ENCODE results near the gene KIF26B. TPM values are rescaled to one million over a fixed set of nuclear protein-coding genes. Genes with fewer than 3 reads are reported as not detected.

The KIF26B gene
- total RNA-seq, 1 experiment from 2014 or later, result 2.3 TPM

GRCh38 chr1:245516284-245516759 is 361.5 kb downstream of the KIF26B start:
- no peaks in the 10 kb centered on the region for H3K36me3 ChIP-seq (ENCODE audit: insufficient read depth, low read length)
- no peaks in the 10 kb centered on the region for H4K20me1 ChIP-seq (ENCODE audit: insufficient read depth, low read depth, low read length)
- H3K4me3 ChIP-seq (ENCODE audit: low read length), result no peak overlapping the region
- no peak overlapping the region for H2AFZ ChIP-seq (ENCODE audit: low read length)
- no peak overlapping the region for H3K4me2 ChIP-seq (ENCODE audit: low read depth, low read length, poor library complexity, severe bottlenecking)
- H3K4me1 ChIP-seq (ENCODE audit: low read length), result peaks cover 19% of the 10 kb centered on the region
- no peak overlapping the region for H3K27ac ChIP-seq (ENCODE audit: low read length)
- H3K27me3 ChIP-seq (ENCODE audit: low read length), result no peaks in the 10 kb centered on the region
- peak; percentile 54 for DNase-seq
- no peak overlapping the region for H3K9ac ChIP-seq (ENCODE audit: low read length)
- no peaks in the 10 kb centered on the region for H3K9me3 ChIP-seq (ENCODE audit: low read length)
- no peaks in the 10 kb centered on the region for H3K9me2 ChIP-seq (replicated peaks; ENCODE audit: insufficient read depth, low read length)
- no peaks in the 10 kb centered on the region for H3K79me2 ChIP-seq (ENCODE audit: low read length)

- no peak overlapping the region for H3K4me3 ChIP-seq (ENCODE audit: low read length)
- no peak overlapping the region for H3K27ac ChIP-seq (ENCODE audit: low read length)
- H3K9me2 ChIP-seq (replicated peaks; ENCODE audit: insufficient read depth, low read length), result no peaks in the 10 kb centered on the region
- H3K4me1 ChIP-seq (ENCODE audit: low read length), result peaks cover 25% of the 10 kb centered on the region
- no peak overlapping the region for H2AFZ ChIP-seq (ENCODE audit: low read length)
- H3K9ac ChIP-seq (ENCODE audit: low read length), result no peak overlapping the region
- H3K36me3 ChIP-seq (ENCODE audit: insufficient read depth, low read length), result no peaks in the 10 kb centered on the region
- no peaks in the 10 kb centered on the region for H3K9me3 ChIP-seq (ENCODE audit: low read length)
- no peaks in the 10 kb centered on the region for H3K27me3 ChIP-seq (ENCODE audit: low read length)
- H4K20me1 ChIP-seq (ENCODE audit: insufficient read depth, low read depth, low read length), result no peaks in the 10 kb centered on the region
- H3K79me2 ChIP-seq (ENCODE audit: low read length), result no peaks in the 10 kb centered on the region
- no peak overlapping the region for H3K4me2 ChIP-seq (ENCODE audit: low read depth, low read length, poor library complexity, severe bottlenecking)
- DNase-seq, result no peak
These were observed 365.8 kb downstream of the KIF26B start for GRCh38 chr1:245520611-245521010.

GRCh38 chr1:245526141-245526540 is 371.4 kb downstream of the KIF26B start:
- Histone ChIP-seq H3K4me2 (ENCODE audit: low read depth, low read length, poor library complexity, severe bottlenecking) (no peak overlapping the region), H3K79me2 (ENCODE audit: low read length) (no peaks in the 10 kb centered on the region), H3K27me3 (ENCODE audit: low read length) (no peaks in the 10 kb centered on the region), H3K27ac (ENCODE audit: low read length) (no peak overlapping the region), H3K36me3 (ENCODE audit: insufficient read depth, low read length) (no peaks in the 10 kb centered on the region), H2AFZ (ENCODE audit: low read length) (no peak overlapping the region), H3K4me1 (ENCODE audit: low read length) (peaks cover 35% of the 10 kb centered on the region), H3K9me2 (replicated peaks; ENCODE audit: insufficient read depth, low read length) (no peaks in the 10 kb centered on the region), H4K20me1 (ENCODE audit: insufficient read depth, low read depth, low read length) (no peaks in the 10 kb centered on the region), H3K9me3 (ENCODE audit: low read length) (no peaks in the 10 kb centered on the region), H3K4me3 (ENCODE audit: low read length) (no peak overlapping the region), H3K9ac (ENCODE audit: low read length) (no peak overlapping the region)
- no peak for DNase-seq

- no peak overlapping the region for H3K4me3 ChIP-seq (ENCODE audit: low read length)
- H3K9me2 ChIP-seq (replicated peaks; ENCODE audit: insufficient read depth, low read length), result no peaks in the 10 kb centered on the region
- no peak for DNase-seq
- no peaks in the 10 kb centered on the region for H3K27me3 ChIP-seq (ENCODE audit: low read length)
- no peak overlapping the region for H3K27ac ChIP-seq (ENCODE audit: low read length)
- no peaks in the 10 kb centered on the region for H3K79me2 ChIP-seq (ENCODE audit: low read length)
- peaks cover 26% of the 10 kb centered on the region for H3K4me1 ChIP-seq (ENCODE audit: low read length)
- H2AFZ ChIP-seq (ENCODE audit: low read length), result no peak overlapping the region
- H3K4me2 ChIP-seq (ENCODE audit: low read depth, low read length, poor library complexity, severe bottlenecking), result no peak overlapping the region
- no peaks in the 10 kb centered on the region for H3K36me3 ChIP-seq (ENCODE audit: insufficient read depth, low read length)
- no peak overlapping the region for H3K9ac ChIP-seq (ENCODE audit: low read length)
- H3K9me3 ChIP-seq (ENCODE audit: low read length), result no peaks in the 10 kb centered on the region
- H4K20me1 ChIP-seq (ENCODE audit: insufficient read depth, low read depth, low read length), result no peaks in the 10 kb centered on the region
These were observed 373.5 kb downstream of the KIF26B start for GRCh38 chr1:245528258-245528635.

- no peaks in the 10 kb centered on the region for H4K20me1 ChIP-seq (ENCODE audit: insufficient read depth, low read depth, low read length)
- no peak overlapping the region for H3K9ac ChIP-seq (ENCODE audit: low read length)
- no peak overlapping the region for H3K4me2 ChIP-seq (ENCODE audit: low read depth, low read length, poor library complexity, severe bottlenecking)
- H3K4me1 ChIP-seq (ENCODE audit: low read length), result peaks cover 10% of the 10 kb centered on the region
- H3K36me3 ChIP-seq (ENCODE audit: insufficient read depth, low read length), result no peaks in the 10 kb centered on the region
- no peaks in the 10 kb centered on the region for H3K79me2 ChIP-seq (ENCODE audit: low read length)
- no peak overlapping the region for H2AFZ ChIP-seq (ENCODE audit: low read length)
- no peak overlapping the region for H3K27ac ChIP-seq (ENCODE audit: low read length)
- no peaks in the 10 kb centered on the region for H3K9me2 ChIP-seq (replicated peaks; ENCODE audit: insufficient read depth, low read length)
- H3K27me3 ChIP-seq (ENCODE audit: low read length), result no peaks in the 10 kb centered on the region
- no peaks in the 10 kb centered on the region for H3K9me3 ChIP-seq (ENCODE audit: low read length)
- DNase-seq, result no peak
- no peak overlapping the region for H3K4me3 ChIP-seq (ENCODE audit: low read length)
These were observed 376.2 kb downstream of the KIF26B start for GRCh38 chr1:245530937-245531336.

- no peaks in the 10 kb centered on the region for H3K9me3 ChIP-seq (ENCODE audit: low read length)
- H3K9me2 ChIP-seq (replicated peaks; ENCODE audit: insufficient read depth, low read length), result no peaks in the 10 kb centered on the region
- H3K27me3 ChIP-seq (ENCODE audit: low read length), result no peaks in the 10 kb centered on the region
- no peak for DNase-seq
- H3K4me2 ChIP-seq (ENCODE audit: low read depth, low read length, poor library complexity, severe bottlenecking), result no peak overlapping the region
- no peak overlapping the region for H3K4me3 ChIP-seq (ENCODE audit: low read length)
- H3K27ac ChIP-seq (ENCODE audit: low read length), result no peak overlapping the region
- no peaks in the 10 kb centered on the region for H3K4me1 ChIP-seq (ENCODE audit: low read length)
- H3K79me2 ChIP-seq (ENCODE audit: low read length), result no peaks in the 10 kb centered on the region
- no peaks in the 10 kb centered on the region for H4K20me1 ChIP-seq (ENCODE audit: insufficient read depth, low read depth, low read length)
- no peak overlapping the region for H3K9ac ChIP-seq (ENCODE audit: low read length)
- H2AFZ ChIP-seq (ENCODE audit: low read length), result no peak overlapping the region
- no peaks in the 10 kb centered on the region for H3K36me3 ChIP-seq (ENCODE audit: insufficient read depth, low read length)
These were observed 383.2 kb downstream of the KIF26B start for GRCh38 chr1:245537992-245538391.

- no peaks in the 10 kb centered on the region for H3K36me3 ChIP-seq (ENCODE audit: insufficient read depth, low read length)
- H3K9ac ChIP-seq (ENCODE audit: low read length), result no peak overlapping the region
- H2AFZ ChIP-seq (ENCODE audit: low read length), result no peak overlapping the region
- H3K4me2 ChIP-seq (ENCODE audit: low read depth, low read length, poor library complexity, severe bottlenecking), result no peak overlapping the region
- H3K79me2 ChIP-seq (ENCODE audit: low read length), result no peaks in the 10 kb centered on the region
- H4K20me1 ChIP-seq (ENCODE audit: insufficient read depth, low read depth, low read length), result no peaks in the 10 kb centered on the region
- H3K27me3 ChIP-seq (ENCODE audit: low read length), result no peaks in the 10 kb centered on the region
- H3K9me2 ChIP-seq (replicated peaks; ENCODE audit: insufficient read depth, low read length), result no peaks in the 10 kb centered on the region
- no peak overlapping the region for H3K4me3 ChIP-seq (ENCODE audit: low read length)
- no peaks in the 10 kb centered on the region for H3K4me1 ChIP-seq (ENCODE audit: low read length)
- no peak overlapping the region for H3K27ac ChIP-seq (ENCODE audit: low read length)
- no peaks in the 10 kb centered on the region for H3K9me3 ChIP-seq (ENCODE audit: low read length)
- DNase-seq, result no peak
These were observed 383.9 kb downstream of the KIF26B start for GRCh38 chr1:245538671-245539070.

- no peaks in the 10 kb centered on the region for H3K79me2 ChIP-seq (ENCODE audit: low read length)
These were observed 386.6 kb downstream of the KIF26B start for GRCh38 chr1:245541369-245541768.

GRCh38 chr1:245542365-245542764 is 387.6 kb downstream of the KIF26B start:
- no peaks in the 10 kb centered on the region for H3K27me3 ChIP-seq (ENCODE audit: low read length)
- H3K9ac ChIP-seq (ENCODE audit: low read length), result no peak overlapping the region
- no peaks in the 10 kb centered on the region for H3K9me2 ChIP-seq (replicated peaks; ENCODE audit: insufficient read depth, low read length)
- DNase-seq, result no peak
- H3K36me3 ChIP-seq (ENCODE audit: insufficient read depth, low read length), result no peaks in the 10 kb centered on the region
- no peaks in the 10 kb centered on the region for H3K9me3 ChIP-seq (ENCODE audit: low read length)
- H3K4me3 ChIP-seq (ENCODE audit: low read length), result no peak overlapping the region
- H3K27ac ChIP-seq (ENCODE audit: low read length), result no peak overlapping the region
- H2AFZ ChIP-seq (ENCODE audit: low read length), result no peak overlapping the region
- no peaks in the 10 kb centered on the region for H3K4me1 ChIP-seq (ENCODE audit: low read length)
- no peak overlapping the region for H3K4me2 ChIP-seq (ENCODE audit: low read depth, low read length, poor library complexity, severe bottlenecking)
- H3K79me2 ChIP-seq (ENCODE audit: low read length), result no peaks in the 10 kb centered on the region
- no peaks in the 10 kb centered on the region for H4K20me1 ChIP-seq (ENCODE audit: insufficient read depth, low read depth, low read length)

More at GRCh38 chr1:245541369-245541768, 386.6 kb downstream of the KIF26B start:
- Histone ChIP-seq H3K4me1 (ENCODE audit: low read length) (no peaks in the 10 kb centered on the region), H3K9me2 (replicated peaks; ENCODE audit: insufficient read depth, low read length) (no peaks in the 10 kb centered on the region), H3K4me3 (ENCODE audit: low read length) (no peak overlapping the region), H3K4me2 (ENCODE audit: low read depth, low read length, poor library complexity, severe bottlenecking) (no peak overlapping the region), H3K36me3 (ENCODE audit: insufficient read depth, low read length) (no peaks in the 10 kb centered on the region), H3K9me3 (ENCODE audit: low read length) (no peaks in the 10 kb centered on the region), H3K27ac (ENCODE audit: low read length) (no peak overlapping the region), H2AFZ (ENCODE audit: low read length) (no peak overlapping the region), H3K27me3 (ENCODE audit: low read length) (no peaks in the 10 kb centered on the region), H3K9ac (ENCODE audit: low read length) (no peak overlapping the region), H4K20me1 (ENCODE audit: insufficient read depth, low read depth, low read length) (no peaks in the 10 kb centered on the region)
- no peak for DNase-seq
